Stimulated activated CD4-positive, alpha-beta T cell treated with anti-CD3 and anti-CD28 coated beads, TNF-alpha, amount 100 ng/mL, for 4 hours (primary cell): ENCODE results near the gene OPN4.

Experiments used
- DNase-seq, 3 experiments: peaks; one replicate each; pipeline ENCODE4 v3.0.0-alpha.2; 2020; ENCODE audit warnings: low read depth in 3 of 3

The OPN4 gene

DNA sequence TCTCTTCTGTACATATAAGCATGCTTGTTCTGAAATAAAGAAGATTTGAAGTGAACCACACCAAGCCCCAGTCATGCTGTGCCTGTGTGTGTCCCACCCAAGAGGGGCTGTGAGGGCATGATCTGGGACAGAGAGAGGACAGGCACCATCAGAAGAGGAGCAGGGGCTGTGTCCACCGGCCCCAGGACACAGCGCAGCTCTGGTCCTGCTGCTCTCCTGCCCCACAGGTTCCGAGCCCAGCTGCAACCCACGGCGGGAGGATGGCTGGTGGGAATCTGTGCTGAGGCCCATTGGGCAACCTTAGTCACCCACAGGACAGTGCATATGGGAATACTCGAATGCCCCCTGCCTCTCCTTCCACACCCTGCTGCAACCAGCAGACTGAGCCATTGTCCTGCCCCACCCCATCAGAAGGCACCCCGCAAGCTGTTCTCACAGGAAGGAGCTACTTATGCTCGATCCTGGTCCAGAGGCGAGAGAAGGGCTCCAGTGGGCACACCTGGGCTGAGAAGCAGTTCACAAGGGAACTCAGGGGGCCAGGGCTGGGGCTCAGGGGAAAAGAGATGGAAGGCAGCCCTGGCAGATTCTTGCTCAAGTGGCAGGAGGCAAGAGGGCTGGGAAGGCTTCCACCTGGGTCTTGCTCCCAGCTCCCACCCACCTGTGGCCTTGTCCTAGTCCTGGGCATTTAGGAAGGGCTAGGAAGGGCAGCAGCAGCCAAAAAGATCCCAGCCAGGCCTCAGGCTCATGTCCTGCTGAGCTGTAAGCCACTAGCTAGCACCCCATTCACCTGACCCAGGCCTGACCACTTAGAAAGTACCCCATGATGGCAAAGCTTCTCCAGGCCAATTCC, 45.9 kb downstream of the OPN4 start:
- no peak for DNase-seq

GRCh38 chr10:86700851-86701617, 46.7 kb downstream of the OPN4 start:
- no peak for DNase-seq

DNA sequence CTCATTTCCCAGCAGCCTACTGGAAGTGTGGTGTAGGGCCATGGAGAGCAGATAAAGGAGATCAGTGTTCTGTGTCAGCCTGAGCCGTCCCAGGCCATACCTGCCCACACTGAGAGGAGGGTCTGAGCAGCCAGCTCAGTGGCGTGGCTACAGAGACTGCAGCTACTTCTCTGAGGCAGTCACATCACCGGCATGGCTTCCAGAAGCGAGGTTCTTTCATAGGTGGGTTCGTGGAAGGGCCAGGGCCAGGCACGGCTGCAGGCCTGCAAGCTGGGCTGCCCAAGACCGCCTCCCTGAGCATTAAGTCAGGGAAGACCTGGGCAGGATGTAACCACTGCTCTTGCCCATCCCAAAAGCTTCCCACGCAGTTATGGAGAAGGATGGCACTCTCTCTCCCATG, 48.8 kb downstream of the OPN4 start:
- DNase-seq, result no peak

- no peak for DNase-seq
These were observed 50.8 kb downstream of the OPN4 start for GRCh38 chr10:86705139-86705538.

DNA sequence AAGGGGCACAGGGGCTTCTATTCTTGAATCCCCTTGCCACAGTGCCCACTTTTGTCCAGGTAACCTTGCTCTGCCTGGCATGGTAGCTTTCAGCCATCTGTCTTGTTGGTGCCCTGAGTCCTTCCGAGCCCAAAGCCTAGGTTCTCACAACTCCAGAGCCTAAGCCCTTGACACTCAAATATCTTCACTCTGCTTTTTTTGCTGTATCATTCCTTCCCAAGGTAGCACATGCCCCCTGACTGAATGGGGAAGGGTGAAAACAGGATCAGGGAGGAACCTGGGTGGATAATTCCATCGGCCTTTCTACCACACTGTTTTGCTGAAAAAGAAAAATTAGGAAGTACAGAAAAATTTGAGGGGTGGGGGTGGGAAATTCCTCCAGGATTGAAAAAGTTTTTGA, 51.6 kb downstream of the OPN4 start:
- DNase-seq, result no peak

GRCh38 chr10:86706401-86706841, 52.1 kb downstream of the OPN4 start:
- DNase-seq, result no peak

DNA sequence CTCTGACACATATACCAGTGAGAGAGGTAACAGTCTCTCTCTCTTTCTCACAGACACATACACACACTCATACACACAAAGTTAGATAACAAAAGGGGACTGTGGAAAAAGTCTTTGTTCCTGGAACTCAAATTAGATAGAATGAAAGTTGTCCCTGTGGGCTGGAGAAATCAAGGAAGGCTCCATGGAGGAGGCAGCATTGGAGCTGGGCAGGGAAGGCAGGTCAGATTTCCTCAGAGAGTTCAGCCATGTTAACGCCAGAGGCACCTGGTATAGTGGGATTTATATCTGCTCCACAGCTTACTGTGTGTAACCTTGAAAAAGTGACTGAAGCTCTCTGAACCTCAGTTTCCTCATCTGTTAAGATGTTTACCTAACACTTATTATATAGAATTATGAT, 52.6 kb downstream of the OPN4 start:
- DNase-seq, result no peak

DNA sequence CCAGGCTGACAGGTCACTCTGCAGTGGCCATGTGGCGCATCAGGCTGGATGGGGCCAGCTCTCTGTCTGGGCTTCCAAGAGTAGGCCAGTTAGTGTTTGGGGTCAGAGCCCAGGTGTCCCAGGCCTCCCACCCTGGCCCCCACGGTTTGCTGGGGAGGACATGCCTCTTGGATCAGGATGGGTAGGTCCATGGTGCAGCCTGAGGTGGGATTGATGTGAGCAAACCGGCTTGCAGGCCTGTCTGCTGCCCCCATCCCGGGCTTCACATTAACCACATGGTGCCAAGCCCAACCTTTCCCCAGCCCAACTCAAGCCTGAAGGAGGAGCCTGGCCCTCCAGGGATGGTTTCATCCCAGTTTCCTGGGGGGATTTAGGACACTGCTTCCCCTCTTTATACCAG, 53.2 kb downstream of the OPN4 start:
- DNase-seq, result no peak

- DNase-seq, result no peak
These were observed 53.9 kb downstream of the OPN4 start for GRCh38 chr10:86708068-86708782.

DNA sequence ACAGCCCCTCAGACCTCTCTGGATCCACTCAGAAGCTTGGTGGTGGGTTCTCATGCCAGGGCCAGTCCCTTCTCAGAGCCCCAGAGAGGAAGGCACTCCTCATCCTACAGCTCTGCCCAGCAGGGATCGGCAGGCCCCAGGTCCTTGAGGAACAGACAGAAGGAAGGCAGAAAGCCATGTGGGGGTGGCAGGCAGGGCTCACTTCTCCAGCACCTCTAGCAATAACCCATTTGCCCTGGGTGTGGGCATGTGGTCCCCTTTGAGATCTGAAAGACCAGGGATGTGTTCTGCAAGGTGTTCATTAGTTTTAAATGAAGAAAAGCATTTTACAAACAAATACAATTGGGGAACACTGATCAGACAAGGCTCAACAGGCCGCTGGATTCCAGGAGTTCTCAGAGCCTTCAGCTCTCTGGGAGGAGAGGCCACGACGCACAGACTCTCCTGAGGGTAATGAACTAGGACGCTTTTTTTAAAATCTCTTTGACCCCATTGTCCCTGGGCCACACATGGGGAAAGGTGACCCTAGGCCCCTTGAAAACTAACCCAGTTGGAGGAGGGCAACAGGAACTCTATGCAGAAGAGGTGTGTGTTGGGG, 54.5 kb downstream of the OPN4 start:
- no peak for DNase-seq

- DNase-seq, result no peak
These were observed 55.2 kb downstream of the OPN4 start for GRCh38 chr10:86709396-86710185.

- peak; percentile 61 to 73 (median 69) for DNase-seq
These were observed 56.7 kb downstream of the OPN4 start for GRCh38 chr10:86710987-86711512.

- peak; percentile 14 to 56 (median 34) for DNase-seq
These were observed 57.4 kb downstream of the OPN4 start for GRCh38 chr10:86711513-86712316.

DNA sequence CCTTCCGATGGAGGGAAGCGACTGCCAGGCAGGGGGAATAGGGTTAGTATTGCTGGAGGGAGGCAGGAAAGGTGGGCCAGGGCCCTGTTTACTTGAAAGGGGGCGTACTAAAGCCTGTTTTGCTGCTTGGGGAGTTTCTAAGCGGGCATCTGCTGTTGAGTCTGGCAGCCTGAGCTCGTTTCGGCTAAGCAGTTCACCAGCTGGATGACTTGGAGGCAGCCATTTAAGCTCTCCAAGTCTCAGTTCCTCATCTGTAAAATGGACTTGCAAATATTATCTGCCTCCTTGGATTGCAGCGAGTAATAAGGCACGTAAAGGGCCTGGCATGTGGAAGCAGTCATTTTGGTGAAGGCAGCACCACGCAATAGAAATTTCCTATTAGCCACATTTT, 58.0 kb downstream of the OPN4 start:
- DNase-seq, result no peak

GRCh38 chr10:86715156-86715795, 60.9 kb downstream of the OPN4 start:
- DNase-seq, result no peak

GRCh38 chr10:86715836-86716235, 61.5 kb downstream of the OPN4 start:
- no peak for DNase-seq
